Ecto neural progenitor cell (in vitro differentiated cells): ENCODE measurements around the gene TBX1.
"Not testable (repeated sequence)": the region's sequence is repeated elsewhere in the genome, so short reads cannot be mapped to it uniquely, and the experiment has no call there.

Experiments
- DNase-seq: peaks from one replicate; pipeline ENCODE4 v3.0.0-alpha.2; 2018; ENCODE audit warnings: low spot score

The TBX1 gene

GRCh38 chr22:19765477-19766239, 5.1 kb downstream of the TBX1 start:
- no peak for DNase-seq

- no peak for DNase-seq
These were observed 5.6 kb downstream of the TBX1 start for GRCh38 chr22:19766240-19766510.

GRCh38 chr22:19766511-19767426, 6.2 kb downstream of the TBX1 start:
- no peak for DNase-seq

GRCh38 chr22:19767427-19768341, 7.1 kb downstream of the TBX1 start:
- no peak for DNase-seq

- no peak for DNase-seq
These were observed 8.8 kb downstream of the TBX1 start for GRCh38 chr22:19769393-19769715.

- no peak for DNase-seq
These were observed 10.0 kb downstream of the TBX1 start for GRCh38 chr22:19770349-19771220.

- DNase-seq, result no peak
These were observed 11.8 kb downstream of the TBX1 start for GRCh38 chr22:19772422-19772672.

GRCh38 chr22:19772673-19773469, 12.3 kb downstream of the TBX1 start:
- no peak for DNase-seq

GRCh38 chr22:19773470-19774040, 13.0 kb downstream of the TBX1 start:
- DNase-seq, result no peak

GRCh38 chr22:19774628-19775027, 14.1 kb downstream of the TBX1 start:
- no peak for DNase-seq

- no peak for DNase-seq
These were observed 15.1 kb downstream of the TBX1 start for GRCh38 chr22:19775496-19776325.

GRCh38 chr22:19776433-19777031, 16.0 kb downstream of the TBX1 start:
- DNase-seq, result no peak

- DNase-seq, result not testable (repeated sequence)
These were observed 16.6 kb downstream of the TBX1 start for GRCh38 chr22:19777192-19777591.

- no peak for DNase-seq
These were observed 18.4 kb downstream of the TBX1 start for GRCh38 chr22:19779011-19779421.

GRCh38 chr22:19779685-19780268, 19.2 kb downstream of the TBX1 start:
- DNase-seq, result no peak

- no peak for DNase-seq
These were observed 22.0 kb downstream of the TBX1 start for GRCh38 chr22:19782533-19782932.

- DNase-seq, result no peak
These were observed 23.2 kb downstream of the TBX1 start for GRCh38 chr22:19783586-19784383.
